DOHH2 (cell line): ENCODE results near the gene AMPH.

Experiments used
- EZH2phosphoT487 ChIP-seq: fragments of 200-600 bp; sonication (generic); IDR thresholded peaks from 2 replicates; pipeline ENCODE4 v1.6.1; 2017; ENCODE audit warnings: borderline replicate concordance, mild to moderate bottlenecking, antibody characterized with exemption, low read length, moderate library complexity, mixed read lengths
- TF ChIP-seq, protein P1 (sequence below): fragments of 200-600 bp; sonication (generic); IDR thresholded peaks from one replicate; pipeline ENCODE4 v1.5.1; 2014; ENCODE audit warnings: antibody characterized with exemption, mild to moderate bottlenecking, low read depth, low read length; ENCODE audit not compliant: poor library complexity, severe bottlenecking

DNA sequence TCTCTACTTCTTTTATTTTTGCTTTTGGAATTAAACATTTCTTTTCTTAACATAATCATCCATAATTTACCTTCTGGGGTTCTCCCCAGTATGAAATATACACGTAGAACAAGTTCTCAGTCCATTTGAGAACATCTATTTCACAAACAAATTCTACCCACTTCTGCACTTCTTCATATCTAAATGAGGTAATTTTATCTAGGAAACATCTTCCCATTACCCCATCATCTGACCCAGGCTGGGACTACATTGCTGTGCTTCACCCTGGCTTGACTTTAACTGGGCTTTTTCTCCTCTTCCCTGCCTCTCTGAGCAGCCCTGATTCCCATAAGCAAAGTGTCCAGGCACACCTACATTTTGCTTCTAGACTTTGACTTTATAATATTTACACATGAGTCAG is 43.3 kb upstream of the AMPH start:
- TF ChIP-seq EZH2phosphoT487 = no peak
- TF ChIP-seq, protein P1, sequence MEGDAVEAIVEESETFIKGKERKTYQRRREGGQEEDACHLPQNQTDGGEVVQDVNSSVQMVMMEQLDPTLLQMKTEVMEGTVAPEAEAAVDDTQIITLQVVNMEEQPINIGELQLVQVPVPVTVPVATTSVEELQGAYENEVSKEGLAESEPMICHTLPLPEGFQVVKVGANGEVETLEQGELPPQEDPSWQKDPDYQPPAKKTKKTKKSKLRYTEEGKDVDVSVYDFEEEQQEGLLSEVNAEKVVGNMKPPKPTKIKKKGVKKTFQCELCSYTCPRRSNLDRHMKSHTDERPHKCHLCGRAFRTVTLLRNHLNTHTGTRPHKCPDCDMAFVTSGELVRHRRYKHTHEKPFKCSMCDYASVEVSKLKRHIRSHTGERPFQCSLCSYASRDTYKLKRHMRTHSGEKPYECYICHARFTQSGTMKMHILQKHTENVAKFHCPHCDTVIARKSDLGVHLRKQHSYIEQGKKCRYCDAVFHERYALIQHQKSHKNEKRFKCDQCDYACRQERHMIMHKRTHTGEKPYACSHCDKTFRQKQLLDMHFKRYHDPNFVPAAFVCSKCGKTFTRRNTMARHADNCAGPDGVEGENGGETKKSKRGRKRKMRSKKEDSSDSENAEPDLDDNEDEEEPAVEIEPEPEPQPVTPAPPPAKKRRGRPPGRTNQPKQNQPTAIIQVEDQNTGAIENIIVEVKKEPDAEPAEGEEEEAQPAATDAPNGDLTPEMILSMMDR = no peak
